NCI-H1694 (cell line): ENCODE data around the gene GUCD1.
"Not testable (repeated sequence)": the region's sequence is repeated elsewhere in the genome, so short reads cannot be mapped to it uniquely, and the experiment has no call there.

ENCODE experiments used
- DNase-seq: peaks from one replicate; lab custom pipeline; 2025; lab: John Stamatoyannopoulos, UW

The GUCD1 gene

GRCh38 chr22:24554313-24555164 lies at the start of gene GUCD1:
TSS of gene GUCD1 (minus strand) at chr22:24555138. CDS start at chr22:24554991, 147 bp downstream.
- DNase-seq: no peak

GRCh38 chr22:24603770-24604629 lies 49.1 kb upstream of the GUCD1 start:
- DNase-seq: not testable (repeated sequence)

DNA sequence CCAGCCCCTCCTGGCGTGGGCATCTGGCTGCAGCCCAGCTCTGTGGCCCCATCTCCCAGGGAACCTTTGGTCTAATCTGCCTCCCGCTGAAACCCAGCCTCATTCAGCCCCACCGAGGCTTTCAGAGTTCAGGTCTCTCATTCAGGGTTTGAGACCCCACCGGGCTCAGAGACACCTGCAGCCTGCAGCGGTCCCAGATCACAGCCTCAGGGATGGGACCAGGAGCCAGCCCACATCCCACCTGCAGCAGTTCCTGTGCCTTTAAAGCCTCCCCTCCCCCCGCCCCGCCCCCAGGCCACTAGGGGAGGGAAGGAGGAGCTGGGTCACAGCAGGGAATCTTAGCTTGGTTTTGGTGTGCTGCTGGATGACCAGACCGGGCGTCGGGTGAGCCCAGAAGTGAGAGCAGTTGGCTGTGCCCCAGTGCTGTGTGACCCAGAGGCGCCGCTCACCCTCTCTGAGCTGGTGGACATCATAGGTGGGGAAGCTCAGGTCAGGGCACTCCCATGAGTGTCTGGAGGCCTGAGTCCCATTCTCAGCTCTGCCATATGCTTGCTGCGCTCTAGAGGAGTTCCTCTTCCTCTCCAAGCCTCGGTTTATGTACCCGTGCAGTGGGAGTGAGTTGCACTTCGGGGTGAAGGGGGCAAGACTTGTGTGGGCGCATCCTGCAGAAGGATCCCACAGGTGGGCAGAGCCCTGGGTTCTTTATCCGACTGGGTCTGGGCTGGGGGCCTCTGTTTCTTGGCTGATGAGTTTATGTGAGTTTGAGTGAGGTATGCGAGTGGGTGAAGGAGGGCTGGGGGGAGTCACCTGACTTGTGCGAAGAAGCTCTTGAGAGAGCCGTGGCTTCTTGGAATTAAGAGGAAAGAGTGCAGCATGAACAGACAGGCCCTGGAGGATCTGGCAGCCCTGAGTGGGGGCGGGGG lies 48.2 kb upstream of the GUCD1 start, which contains the start of gene GGT1:
Gene GGT1 (plus strand): TSS at position 347 of the 923 bp plus-strand sequence. CDS start 7,889 bp downstream, outside the sequence.
- DNase-seq: not testable (repeated sequence)

DNA sequence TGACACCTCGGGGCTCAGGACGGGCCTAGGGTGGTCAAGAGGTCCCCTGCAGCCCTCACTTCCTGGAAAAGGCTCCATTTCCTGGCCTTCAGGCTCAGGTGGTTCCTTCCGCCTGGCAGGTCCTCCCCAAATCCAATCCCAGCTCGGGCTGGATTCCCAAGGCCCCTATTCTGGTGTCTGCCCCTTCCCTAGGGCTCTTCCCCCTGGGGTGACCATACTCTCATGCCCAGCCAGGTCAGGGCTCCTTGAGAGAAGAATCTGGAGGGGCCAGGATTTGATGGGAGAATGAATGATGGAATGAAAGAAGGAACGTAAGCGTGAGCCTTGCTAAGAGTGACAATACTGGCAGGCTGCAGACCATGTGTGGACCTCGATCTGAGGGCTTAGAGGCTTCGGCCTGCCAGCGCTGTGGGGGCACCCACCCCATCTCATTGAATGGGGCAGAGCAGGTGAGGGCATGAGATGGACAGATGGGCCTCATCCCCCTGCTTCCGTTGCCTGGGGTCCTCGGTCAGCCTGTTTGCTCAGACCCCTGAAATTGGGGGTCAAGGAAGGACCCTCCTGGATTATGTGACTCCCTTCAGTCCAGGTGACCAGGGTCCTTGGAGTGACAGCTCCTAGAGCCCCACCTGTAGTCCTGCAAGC lies 47.3 kb upstream of the GUCD1 start:
- not testable (repeated sequence) for DNase-seq

DNA sequence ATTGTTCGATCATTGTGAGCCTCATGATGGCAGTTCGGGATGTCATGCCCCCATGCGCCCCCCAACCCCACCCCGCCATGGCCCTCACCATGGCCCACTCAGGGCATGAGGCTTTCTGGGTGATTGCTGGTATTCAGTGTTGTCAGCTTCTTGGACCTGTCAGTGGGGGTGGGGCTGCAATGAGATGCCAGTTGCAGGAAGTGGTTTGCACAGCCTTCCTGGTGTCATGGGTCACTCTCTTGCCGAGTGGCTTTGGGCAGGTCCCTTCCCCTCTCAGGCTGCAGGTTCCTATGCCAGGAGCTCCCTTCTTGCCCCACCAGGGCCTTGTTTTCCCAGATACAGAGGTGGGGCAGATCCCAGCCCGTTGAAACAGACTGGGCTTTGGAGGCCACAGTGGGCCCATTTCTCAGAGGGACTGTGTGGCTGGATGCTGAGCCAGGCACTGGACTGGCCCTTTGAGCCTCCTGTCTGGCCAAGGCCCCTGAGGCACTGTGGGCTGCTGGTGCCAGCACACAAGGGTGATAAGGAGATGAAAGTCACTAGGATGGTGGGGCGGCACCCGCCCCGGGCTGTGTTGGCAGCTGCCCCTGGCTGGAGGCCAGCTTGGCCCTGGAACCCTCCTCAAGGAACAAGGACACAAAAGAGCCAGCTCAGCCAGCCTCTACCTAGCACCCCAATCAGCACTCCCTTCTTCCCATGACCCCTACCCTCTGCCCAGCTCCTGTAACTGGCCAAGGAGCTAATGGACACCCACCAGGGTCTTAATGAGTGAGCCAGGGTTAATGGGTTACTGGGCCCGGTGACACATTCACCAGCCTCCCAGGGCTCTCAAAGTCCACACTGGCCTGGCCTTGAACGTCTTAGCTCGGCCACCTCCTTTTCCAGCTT lies 46.5 kb upstream of the GUCD1 start:
- DNase-seq: no peak

- not testable (repeated sequence) for DNase-seq
Measured at GRCh38 chr22:24599958-24600715, 45.2 kb upstream of the GUCD1 start.

- DNase-seq: no peak
Measured at GRCh38 chr22:24599514-24599913, 44.6 kb upstream of the GUCD1 start.

DNA sequence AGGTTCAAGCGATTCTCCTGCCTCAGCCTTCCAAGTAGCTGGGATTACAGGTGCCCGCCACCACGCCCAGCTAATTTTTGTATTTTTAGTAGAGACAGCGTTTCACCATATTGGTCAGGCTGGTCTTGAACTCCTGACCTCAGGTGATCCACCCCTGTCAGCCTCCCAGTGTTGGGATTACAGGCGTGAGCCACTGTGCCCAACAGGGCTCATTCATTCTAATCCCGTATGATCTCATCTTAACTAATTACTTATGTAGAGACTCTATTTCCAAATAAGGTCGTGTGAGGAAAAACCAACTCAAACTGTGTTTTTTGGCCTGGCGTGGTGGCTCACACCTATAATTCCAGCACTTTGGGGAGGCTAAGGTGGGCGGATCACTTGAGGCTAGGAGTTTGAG lies 42.1 kb upstream of the GUCD1 start:
- DNase-seq: not testable (repeated sequence)

DNA sequence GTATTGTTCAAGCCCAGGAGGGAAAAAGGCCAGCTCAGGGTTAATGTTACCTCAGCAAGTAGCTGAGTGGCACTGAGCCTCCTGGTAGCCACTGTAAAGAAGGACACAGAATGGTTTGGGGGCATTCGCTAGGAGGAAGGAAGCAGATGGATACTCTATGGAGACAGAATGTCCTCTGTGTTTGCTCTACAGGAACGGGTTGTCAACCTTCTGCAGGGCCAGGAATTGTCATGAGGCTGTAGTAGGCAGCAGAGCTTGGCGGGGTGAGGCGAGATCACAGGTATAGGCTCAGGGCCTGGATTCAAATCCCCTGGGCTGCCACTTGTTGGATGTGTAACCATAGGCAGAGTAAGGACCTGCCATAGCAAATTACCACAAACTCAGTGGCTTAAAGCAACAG lies 40.9 kb upstream of the GUCD1 start:
- no peak for DNase-seq

DNA sequence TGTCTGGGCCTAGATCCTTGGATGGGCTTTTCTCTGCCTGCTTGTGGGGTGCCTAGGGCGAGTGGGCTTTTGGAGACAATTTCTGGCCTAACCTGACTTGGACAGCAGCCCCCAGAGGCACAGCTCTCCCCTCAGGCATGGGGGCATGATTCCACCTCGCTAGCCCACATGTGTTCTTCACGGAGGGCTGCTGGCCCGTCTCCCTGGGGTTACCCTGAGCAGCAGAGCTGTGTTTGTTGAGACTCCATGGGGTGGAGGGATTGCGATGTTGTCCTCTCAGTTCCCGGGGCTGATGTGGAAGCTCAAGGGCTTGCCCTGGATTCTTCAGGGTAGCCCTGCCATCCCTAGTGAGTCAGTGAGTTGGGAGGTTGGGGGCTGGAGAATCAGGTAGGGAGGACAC lies 40.3 kb upstream of the GUCD1 start:
- DNase-seq: no peak

DNA sequence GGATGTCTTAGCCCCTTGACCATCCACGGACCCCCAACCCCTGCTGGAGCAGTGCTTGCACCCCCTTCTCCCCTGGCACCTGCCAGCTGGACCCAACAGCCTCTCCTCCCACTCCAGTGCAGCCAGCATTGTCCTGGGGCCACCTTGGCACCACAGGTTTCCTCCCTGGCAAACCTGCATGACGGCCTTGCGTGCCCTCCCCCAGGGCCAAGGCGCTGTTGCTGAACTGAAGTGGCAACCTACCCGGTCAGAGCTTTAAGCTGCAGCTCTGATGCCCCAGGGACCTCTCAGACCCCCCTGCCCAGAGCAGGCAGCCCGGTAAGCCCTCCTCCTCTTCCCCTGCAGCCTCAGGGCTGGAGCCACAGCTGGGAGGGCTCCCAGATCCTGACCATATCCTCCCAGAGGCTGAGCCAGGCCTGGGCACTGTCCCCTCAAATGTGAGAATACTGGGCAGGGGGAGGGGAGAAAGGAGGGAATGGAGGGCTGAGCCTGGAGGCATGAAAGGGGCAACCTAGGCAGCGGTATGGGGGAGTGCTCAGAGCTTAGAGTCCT lies 39.7 kb upstream of the GUCD1 start:
- DNase-seq: no peak

GRCh38 chr22:24593836-24594568 lies 39.1 kb upstream of the GUCD1 start:
- DNase-seq: no peak

- DNase-seq: not testable (repeated sequence)
Measured at GRCh38 chr22:24593559-24593835, 38.6 kb upstream of the GUCD1 start.

- peak; percentile 43 for DNase-seq
Measured at GRCh38 chr22:24592851-24593558, 38.1 kb upstream of the GUCD1 start, which contains the start of gene LRRC75B. TSS of gene LRRC75B (minus strand) at chr22:24593073. CDS start at chr22:24593039, 34 bp downstream.

DNA sequence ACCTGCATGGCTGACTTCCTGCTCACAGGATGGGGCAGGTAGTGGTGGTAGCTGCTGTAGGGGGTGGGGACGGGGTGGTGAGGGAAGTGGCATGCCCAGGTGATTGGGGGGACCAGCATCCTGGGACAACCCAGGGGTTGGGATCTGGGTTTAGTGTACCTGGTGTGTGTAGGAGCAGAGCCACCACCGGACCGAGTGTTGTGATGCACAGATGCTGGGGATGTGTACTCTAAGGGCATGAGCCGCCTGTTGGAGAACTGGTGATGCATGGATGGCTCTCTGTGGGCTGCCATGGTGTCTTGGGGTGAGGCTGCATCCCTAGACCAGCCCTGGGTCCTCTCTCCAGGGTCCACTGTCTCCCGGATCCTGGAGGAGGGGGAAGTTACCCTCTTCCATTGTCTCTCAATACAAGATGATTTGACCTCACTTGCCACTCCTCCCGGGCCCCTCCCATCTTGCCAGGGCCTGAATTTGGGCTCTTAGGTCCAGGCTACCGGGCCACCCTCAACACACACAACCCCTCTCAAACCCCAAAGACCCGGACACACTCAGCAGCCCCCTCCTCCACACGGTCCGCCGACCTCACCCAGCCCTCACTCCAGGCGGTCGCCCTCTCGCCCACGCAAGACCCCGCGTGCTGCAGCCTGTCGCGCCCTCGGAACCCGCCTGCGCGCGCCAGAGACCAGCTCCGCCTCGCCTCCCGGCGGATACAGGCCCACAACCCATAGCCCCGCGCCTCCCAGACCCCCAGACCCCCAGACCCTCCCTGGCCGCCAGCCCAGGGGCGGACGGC lies 37.3 kb upstream of the GUCD1 start:
- no peak for DNase-seq

- DNase-seq: no peak
Measured at GRCh38 chr22:24591286-24591830, 36.4 kb upstream of the GUCD1 start.
